Activated naive CD4-positive, alpha-beta T cell treated with anti-CD3 and anti-CD28 coated beads, Interleukin-2, amount 50 U/mL, for 72 hours (primary cell): Measurements from ENCODE around the gene DCTN2. TPM values are rescaled to one million over a fixed set of nuclear protein-coding genes. Genes with fewer than 3 reads are reported as not detected.
A peak's percentile ranks its signal among the peaks of the same experiment; 100 is the strongest.
"Not testable (repeated sequence)": the region's sequence is repeated elsewhere in the genome, so short reads cannot be mapped to it uniquely, and the experiment has no call there.

ENCODE experiments used
- ATAC-seq, 2 donors: fragments of 150-1000 bp; cut with Tn5 transposase; 2 replicates each; pipeline ENCODE4 v1.10.0; 2021; ENCODE audit warnings: mild to moderate bottlenecking in 2 of 2, moderate library complexity in 2 of 2
- DNase-seq, 2 donors: peaks; one replicate each; pipeline ENCODE4 v3.0.0; 2021 to 2022; ENCODE audit warnings: low spot score in 2 of 2
- H3K27ac Mint-ChIP-seq, 2 donors: one replicate each; pipeline ENCODE4 v1.8.0; 2022; ENCODE audit warnings: mild to moderate bottlenecking in 2 of 2, mixed read lengths in 2 of 2
- H3K36me3 Mint-ChIP-seq, 2 donors: one replicate each; pipeline ENCODE4 v1.8.0; 2022; ENCODE audit warnings: mixed read lengths in 2 of 2
- H3K9me3 Mint-ChIP-seq, 2 donors: one replicate each; pipeline ENCODE4 v1.8.0; 2022; ENCODE audit warnings: mixed read lengths in 2 of 2
- total RNA-seq, 2 donors: library from RNA; stranded (reverse); gene quantifications; one replicate each; pipeline ENCODE4 v1.2.3, GENCODE V29; 2022

DCTN2 gene
- total RNA-seq, 2 donors from 2014 or later = 77.1 to 122 TPM

- ATAC-seq = no peak
- no peaks in the 10 kb centered on the region for H3K9me3 Mint-ChIP-seq
- no peak for DNase-seq
- peaks cover 0 to 10% of the 10 kb centered on the region in 2 donors for H3K36me3 Mint-ChIP-seq
- H3K27ac Mint-ChIP-seq = peak overlapping the region; percentile 44 to 49
These were observed 21.2 kb downstream of the DCTN2 start for GRCh38 chr12:57525615-57526383.

GRCh38 chr12:57524814-57525614 is 22.0 kb downstream of the DCTN2 start:
- Mint-ChIP-seq H3K36me3 (peaks cover 4 to 12% of the 10 kb centered on the region in 2 donors), H3K27ac (peak overlapping the region in 1 of 2 donors; percentile 100), H3K9me3 (no peaks in the 10 kb centered on the region)
- DNase-seq (no peak), ATAC-seq (no peak)

- DNase-seq = no peak
- ATAC-seq = no peak
- Mint-ChIP-seq H3K9me3 (no peaks in the 10 kb centered on the region), H3K36me3 (peaks cover 14 to 15% of the 10 kb centered on the region in 2 donors), H3K27ac (peak overlapping the region; percentile 97 to 100)
These were observed 23.0 kb downstream of the DCTN2 start for GRCh38 chr12:57523706-57524614.

- H3K27ac Mint-ChIP-seq = peak overlapping the region; percentile 97 to 100
- DNase-seq (peak; percentile 21 to 72), ATAC-seq (no peak)
- peaks cover 22 to 24% of the 10 kb centered on the region in 2 donors for H3K36me3 Mint-ChIP-seq
- H3K9me3 Mint-ChIP-seq = no peaks in the 10 kb centered on the region
These were observed 23.9 kb downstream of the DCTN2 start for GRCh38 chr12:57522887-57523705.

- peak; percentile 59 to 64 for ATAC-seq
- Mint-ChIP-seq H3K36me3 (peaks cover 24 to 31% of the 10 kb centered on the region in 2 donors), H3K9me3 (no peaks in the 10 kb centered on the region), H3K27ac (peak within 1 kb of the TSS; percentile 100)
- DNase-seq = peak; percentile 93 to 96
These were observed 24.7 kb downstream of the DCTN2 start, which contains the start of gene MBD6 for GRCh38 chr12:57522011-57522886. MBD6 (plus strand) TSS chr12:57522824; CDS start chr12:57524304, 1,480 bp downstream.

- H3K36me3 Mint-ChIP-seq = peaks cover 24 to 38% of the 10 kb centered on the region in 2 donors
- ATAC-seq = no peak
- H3K9me3 Mint-ChIP-seq = no peaks in the 10 kb centered on the region
- peak in 1 of 2 donors; percentile 27 for DNase-seq
- peak overlapping the region; percentile 100 for H3K27ac Mint-ChIP-seq
These were observed 25.4 kb downstream of the DCTN2 start for GRCh38 chr12:57521525-57522010.

- peak within 1 kb of the TSS; percentile 100 for H3K27ac Mint-ChIP-seq
- no peaks in the 10 kb centered on the region for H3K9me3 Mint-ChIP-seq
- peak; percentile 73 to 76 for ATAC-seq
- DNase-seq = peak; percentile 99 to 100
- peaks cover 28 to 39% of the 10 kb centered on the region in 2 donors for H3K36me3 Mint-ChIP-seq
These were observed 26.8 kb downstream of the DCTN2 start, which contains the start of gene DDIT3 for GRCh38 chr12:57520053-57520818. DDIT3 (minus strand) TSS chr12:57520514; CDS start chr12:57517406, 3,108 bp downstream.

GRCh38 chr12:57519796-57520052 is 27.3 kb downstream of the DCTN2 start:
- DNase-seq (no peak), ATAC-seq (peak; percentile 0 to 1)
- H3K36me3 Mint-ChIP-seq = peaks cover 32 to 39% of the 10 kb centered on the region in 2 donors
- H3K9me3 Mint-ChIP-seq = no peaks in the 10 kb centered on the region
- H3K27ac Mint-ChIP-seq = peak overlapping the region; percentile 100

GRCh38 chr12:57518920-57519795 is 27.8 kb downstream of the DCTN2 start:
- no peaks in the 10 kb centered on the region for H3K9me3 Mint-ChIP-seq
- ATAC-seq (no peak), DNase-seq (peak in 1 of 2 donors; percentile 39)
- H3K27ac Mint-ChIP-seq = peak overlapping the region; percentile 100
- H3K36me3 Mint-ChIP-seq = peaks cover 32 to 39% of the 10 kb centered on the region in 2 donors

GRCh38 chr12:57518176-57518919 is 28.6 kb downstream of the DCTN2 start:
- H3K9me3 Mint-ChIP-seq = no peaks in the 10 kb centered on the region
- peaks cover 32 to 39% of the 10 kb centered on the region in 2 donors for H3K36me3 Mint-ChIP-seq
- no peak for ATAC-seq
- no peak for DNase-seq
- peak overlapping the region; percentile 100 for H3K27ac Mint-ChIP-seq

- Mint-ChIP-seq H3K27ac (peak overlapping the region; percentile 93 to 100), H3K36me3 (peaks cover 38 to 43% of the 10 kb centered on the region in 2 donors)
- H3K9me3 Mint-ChIP-seq, DNase-seq, ATAC-seq: not testable (repeated sequence)
These were observed 29.3 kb downstream of the DCTN2 start for GRCh38 chr12:57517718-57518117.

- H3K9me3 Mint-ChIP-seq = no peaks in the 10 kb centered on the region
- H3K36me3 Mint-ChIP-seq = peaks cover 43% of the 10 kb centered on the region in 2 donors
- no peak for DNase-seq
- peak overlapping the region; percentile 93 to 100 for H3K27ac Mint-ChIP-seq
- ATAC-seq = no peak
These were observed 29.8 kb downstream of the DCTN2 start for GRCh38 chr12:57517187-57517586.
